ENCODE measurements around the gene ITGB1.

The ITGB1 gene

DNA sequence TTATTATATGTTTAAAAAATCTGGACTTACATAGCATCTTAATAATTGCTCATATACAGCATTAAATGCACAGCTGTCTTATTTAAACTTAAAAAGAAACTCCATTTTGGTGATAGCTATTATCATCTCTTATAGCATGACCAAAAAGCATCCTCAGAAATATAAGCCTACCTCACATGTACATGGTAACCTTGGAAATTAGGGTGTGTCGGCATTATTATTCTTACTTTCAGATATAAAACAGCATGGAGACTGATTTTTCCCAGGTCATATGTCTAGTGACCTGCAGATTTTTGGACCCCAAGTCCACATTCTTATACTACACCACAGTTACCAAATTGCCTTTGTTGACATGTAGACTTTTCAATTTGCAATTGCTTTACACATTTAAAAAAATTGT is 29.1 kb upstream of the ITGB1 start:
- ChIA-PET CTCF (interaction anchor here (1.5 kb wide), 1 partner anchor 22 kb away, joined by 6 read pairs; no protein-coding TSS in a partner anchor), POLR2A (no interaction called here)
- H3K4me3 ChIP-seq (ENCODE audit: low read depth, low read length): no peak overlapping the region
- DNase-seq (ENCODE audit: low read depth, low spot score): no peak
- TF ChIP-seq, protein P1, sequence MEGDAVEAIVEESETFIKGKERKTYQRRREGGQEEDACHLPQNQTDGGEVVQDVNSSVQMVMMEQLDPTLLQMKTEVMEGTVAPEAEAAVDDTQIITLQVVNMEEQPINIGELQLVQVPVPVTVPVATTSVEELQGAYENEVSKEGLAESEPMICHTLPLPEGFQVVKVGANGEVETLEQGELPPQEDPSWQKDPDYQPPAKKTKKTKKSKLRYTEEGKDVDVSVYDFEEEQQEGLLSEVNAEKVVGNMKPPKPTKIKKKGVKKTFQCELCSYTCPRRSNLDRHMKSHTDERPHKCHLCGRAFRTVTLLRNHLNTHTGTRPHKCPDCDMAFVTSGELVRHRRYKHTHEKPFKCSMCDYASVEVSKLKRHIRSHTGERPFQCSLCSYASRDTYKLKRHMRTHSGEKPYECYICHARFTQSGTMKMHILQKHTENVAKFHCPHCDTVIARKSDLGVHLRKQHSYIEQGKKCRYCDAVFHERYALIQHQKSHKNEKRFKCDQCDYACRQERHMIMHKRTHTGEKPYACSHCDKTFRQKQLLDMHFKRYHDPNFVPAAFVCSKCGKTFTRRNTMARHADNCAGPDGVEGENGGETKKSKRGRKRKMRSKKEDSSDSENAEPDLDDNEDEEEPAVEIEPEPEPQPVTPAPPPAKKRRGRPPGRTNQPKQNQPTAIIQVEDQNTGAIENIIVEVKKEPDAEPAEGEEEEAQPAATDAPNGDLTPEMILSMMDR (IDR thresholded peaks at IDR 0.05; ENCODE audit: insufficient read depth, low read length, missing control alignments): no peak

DNA sequence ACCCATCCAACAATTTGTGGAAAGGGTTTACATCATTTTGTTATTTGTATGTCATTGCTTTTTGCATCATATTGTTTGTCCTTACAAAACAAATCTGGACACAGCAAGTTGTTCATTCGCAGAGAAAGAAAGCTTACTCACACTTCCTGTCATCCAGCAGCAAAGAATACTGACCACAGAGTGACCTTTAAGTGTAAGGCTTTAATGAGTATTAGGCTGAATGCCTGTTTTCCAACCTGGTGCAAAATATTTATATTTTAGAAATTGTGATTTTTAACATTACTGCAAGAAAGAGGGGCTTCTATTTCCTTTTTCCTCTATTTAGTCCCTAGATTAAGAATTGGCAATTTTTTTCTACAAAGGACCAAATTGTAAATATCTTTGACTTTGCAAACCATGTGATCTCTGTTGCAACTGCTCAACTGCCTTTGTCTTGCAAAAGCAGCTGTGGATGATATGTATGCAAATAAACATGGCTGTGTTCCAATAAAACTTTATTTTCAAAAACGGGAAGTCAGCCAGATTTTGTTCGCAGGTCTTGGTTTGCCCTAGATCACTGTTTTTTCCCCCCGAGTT is 27.8 kb upstream of the ITGB1 start:
- no peak for DNase-seq (ENCODE audit: low read depth, low spot score)
- no peak overlapping the region for H3K4me3 ChIP-seq (ENCODE audit: low read depth, low read length)
- POLR2A ChIA-PET: interaction anchor here (0.6 kb wide), 1 partner anchor 17 kb away, joined by 4 read pairs; no protein-coding TSS in a partner anchor

DNA sequence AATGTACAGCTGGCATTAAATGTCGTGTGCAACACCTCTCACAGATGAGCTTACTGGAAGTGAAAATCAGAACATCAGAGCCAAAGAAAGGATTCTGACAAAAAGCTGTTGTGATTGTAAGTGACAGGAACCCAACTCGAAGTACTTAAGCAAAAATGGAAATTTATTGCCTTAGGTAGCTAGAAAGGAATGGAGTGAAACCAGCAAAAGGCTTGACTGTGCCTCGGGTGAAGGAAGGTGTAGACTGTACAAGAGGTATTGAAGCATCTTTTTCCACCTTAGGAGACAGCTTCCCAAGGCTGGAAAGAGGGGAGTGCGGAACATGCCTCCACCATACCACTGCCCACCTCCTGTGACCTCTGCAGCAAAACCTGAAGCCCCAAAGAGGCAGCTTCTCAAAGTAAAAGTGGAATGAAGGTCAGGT is 27.3 kb upstream of the ITGB1 start:
- POLR2A ChIA-PET: no interaction called here
- no peak for DNase-seq (ENCODE audit: low read depth, low spot score)
- TF ChIP-seq, protein P1 (IDR thresholded peaks at IDR 0.05; ENCODE audit: insufficient read depth, low read length, missing control alignments): no peak
- no peak overlapping the region for H3K4me3 ChIP-seq (ENCODE audit: low read depth, low read length)
- CTCF ChIA-PET: interaction anchor here (0.6 to 2.2 kb wide), 4 partner anchors 19 to 30 kb away, joined by 3 to 13 read pairs (median 4); no protein-coding TSS in a partner anchor

More for the DNA sequence above, 27.8 kb upstream of the ITGB1 start:
- CTCF ChIA-PET: interaction anchor here (0.8 to 1.5 kb wide), 2 partner anchors 23 to 31 kb away, joined by 3 to 6 read pairs; no protein-coding TSS in a partner anchor
- TF ChIP-seq, protein P1 (IDR thresholded peaks at IDR 0.05; ENCODE audit: insufficient read depth, low read length, missing control alignments): no peak

DNA sequence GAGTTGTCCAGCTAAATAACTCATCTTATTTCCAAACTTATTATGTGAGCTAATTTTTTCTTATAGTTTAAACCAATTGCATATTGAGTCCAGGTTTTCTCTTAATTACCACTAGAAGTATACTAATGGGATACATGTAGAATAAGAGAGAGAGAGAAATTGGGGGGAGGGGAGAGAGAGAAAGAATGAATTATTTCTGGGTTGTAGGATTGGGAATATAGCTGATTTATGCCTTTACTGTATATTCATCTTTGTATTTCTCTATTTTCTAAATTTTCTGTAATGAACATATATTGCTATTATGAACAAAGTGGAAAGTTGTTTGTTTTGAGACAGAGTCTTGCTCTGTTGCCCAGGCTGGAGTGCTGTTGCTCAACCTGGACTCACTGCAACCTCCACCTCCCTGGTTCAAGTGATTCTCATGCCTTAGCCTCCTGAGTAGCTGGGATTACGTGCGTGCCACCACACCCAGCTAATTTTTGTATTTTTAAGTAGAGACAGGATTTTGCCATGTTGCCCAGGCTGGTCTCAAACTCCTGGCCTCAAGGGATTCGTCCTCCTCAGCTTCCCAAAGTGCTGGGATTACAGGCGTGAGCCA is 26.1 kb upstream of the ITGB1 start:
- no peak for DNase-seq (ENCODE audit: low read depth, low spot score)
- TF ChIP-seq, protein P1 (IDR thresholded peaks at IDR 0.05; ENCODE audit: insufficient read depth, low read length, missing control alignments): no peak
- ChIA-PET CTCF (interaction anchor here (1.6 to 2.2 kb wide), 3 partner anchors 20 to 25 kb away, joined by 4 to 13 read pairs (median 6); no protein-coding TSS in a partner anchor), POLR2A (interaction anchor here (1.0 to 1.9 kb wide), 4 partner anchors 20 to 46 kb away, joined by 4 to 6 read pairs (median 4); no protein-coding TSS in a partner anchor)
- no peak overlapping the region for H3K4me3 ChIP-seq (ENCODE audit: low read depth, low read length)

DNA sequence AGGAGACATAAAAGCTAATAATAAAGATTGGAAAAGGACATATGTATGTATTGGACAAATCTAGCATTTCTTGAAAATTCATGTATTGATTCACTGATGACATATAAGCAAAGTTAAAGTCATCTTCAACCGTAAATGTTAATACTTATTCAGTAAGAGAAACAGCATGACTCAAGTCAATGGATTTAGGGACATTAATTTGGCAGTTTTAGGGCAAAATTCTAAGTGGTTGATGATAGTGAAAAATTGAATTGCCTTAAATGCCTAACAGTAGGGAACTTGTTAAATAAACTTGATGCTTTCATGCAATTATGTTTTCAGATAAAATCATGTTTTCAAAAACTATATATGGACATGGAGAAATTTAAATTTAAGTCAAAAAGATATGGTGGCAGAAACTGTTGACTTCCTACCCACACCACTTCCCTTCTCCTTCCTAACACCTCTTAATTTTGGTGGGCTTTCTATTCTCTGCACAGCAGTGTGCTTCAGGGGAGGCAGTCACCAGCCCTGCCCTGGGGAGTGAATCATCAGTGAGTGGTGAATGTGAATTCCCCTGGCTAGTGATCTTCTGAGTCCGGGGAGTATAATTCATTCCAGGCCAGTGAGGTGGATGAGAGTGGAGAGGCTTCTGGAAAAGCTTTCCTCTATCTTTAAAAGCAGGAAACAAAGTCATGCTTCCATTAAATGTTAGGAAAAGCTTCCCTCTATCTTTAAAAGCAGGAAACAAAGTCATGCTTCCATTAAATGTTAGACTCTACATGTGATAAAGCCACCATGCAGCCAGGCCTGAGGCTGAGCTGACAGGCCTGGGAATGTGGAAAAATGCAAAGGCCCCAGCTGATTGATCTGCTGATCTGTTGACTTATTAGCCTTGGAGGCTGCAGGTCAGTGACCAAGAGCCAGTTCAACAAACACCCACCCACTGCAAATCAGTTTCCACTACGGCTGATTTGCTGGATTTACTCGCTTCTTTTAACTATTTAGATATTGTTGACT is 25.2 kb upstream of the ITGB1 start:
- ChIA-PET CTCF (interaction anchor here (1.2 to 2.2 kb wide), 3 partner anchors 10 to 26 kb away, joined by 4 to 13 read pairs (median 6); no protein-coding TSS in a partner anchor), POLR2A (interaction anchor here (0.6 to 1.9 kb wide), 6 partner anchors 12 to 679 kb away, joined by 4 to 6 read pairs (median 4); no protein-coding TSS in a partner anchor)
- DNase-seq (ENCODE audit: low read depth, low spot score): peak; percentile 81
- no peak overlapping the region for H3K4me3 ChIP-seq (ENCODE audit: low read depth, low read length)
- TF ChIP-seq, protein P1 (IDR thresholded peaks at IDR 0.05; ENCODE audit: insufficient read depth, low read length, missing control alignments): no peak

Data from AG04449 (cell line).